GM20431 (cell line): ENCODE measurements around the gene SCRN2.

Experiments
- in situ Hi-C: fragments of 300-500 bp; cut with MseI, MboI; formaldehyde crosslinking; loops from one replicate; pipeline ENCODE4 v1.15.0; 2020; ENCODE audit warnings: low sequenced_read_pairs; ENCODE audit not compliant: unreplicated experiment

SCRN2 gene

DNA sequence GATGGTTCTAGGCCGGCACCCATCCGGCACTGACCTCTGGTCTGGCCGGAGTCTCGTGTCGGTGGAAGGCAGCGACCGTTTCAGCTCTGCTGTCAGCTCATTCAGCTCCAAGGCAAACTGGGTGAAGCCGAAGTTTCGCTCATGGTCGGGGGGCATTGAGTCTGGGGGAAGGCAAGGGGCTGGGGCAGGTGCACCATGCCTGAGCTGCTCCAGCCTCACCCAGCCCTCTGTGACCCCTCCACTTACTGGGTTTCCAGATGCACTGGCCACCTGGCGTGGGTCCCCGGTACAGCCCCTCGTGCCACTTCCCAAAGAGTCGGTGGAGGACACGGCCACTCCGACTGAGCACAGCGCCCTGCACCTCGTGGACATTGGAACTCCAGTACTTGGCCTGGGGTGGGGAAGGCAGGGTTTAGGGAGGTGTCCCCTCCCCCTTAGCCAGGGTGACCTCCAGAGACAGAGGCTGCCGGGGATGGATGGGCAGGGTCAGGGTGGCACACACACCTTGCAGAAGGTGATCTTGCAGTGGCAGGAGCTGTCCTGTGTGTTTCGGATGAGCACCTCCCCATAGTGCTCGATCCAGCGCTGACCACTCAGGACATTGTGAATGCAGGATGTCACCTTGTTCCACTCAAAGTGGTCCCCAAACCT, 32.1 kb downstream of the SCRN2 start:
- in situ Hi-C loops: no loop called here

DNA sequence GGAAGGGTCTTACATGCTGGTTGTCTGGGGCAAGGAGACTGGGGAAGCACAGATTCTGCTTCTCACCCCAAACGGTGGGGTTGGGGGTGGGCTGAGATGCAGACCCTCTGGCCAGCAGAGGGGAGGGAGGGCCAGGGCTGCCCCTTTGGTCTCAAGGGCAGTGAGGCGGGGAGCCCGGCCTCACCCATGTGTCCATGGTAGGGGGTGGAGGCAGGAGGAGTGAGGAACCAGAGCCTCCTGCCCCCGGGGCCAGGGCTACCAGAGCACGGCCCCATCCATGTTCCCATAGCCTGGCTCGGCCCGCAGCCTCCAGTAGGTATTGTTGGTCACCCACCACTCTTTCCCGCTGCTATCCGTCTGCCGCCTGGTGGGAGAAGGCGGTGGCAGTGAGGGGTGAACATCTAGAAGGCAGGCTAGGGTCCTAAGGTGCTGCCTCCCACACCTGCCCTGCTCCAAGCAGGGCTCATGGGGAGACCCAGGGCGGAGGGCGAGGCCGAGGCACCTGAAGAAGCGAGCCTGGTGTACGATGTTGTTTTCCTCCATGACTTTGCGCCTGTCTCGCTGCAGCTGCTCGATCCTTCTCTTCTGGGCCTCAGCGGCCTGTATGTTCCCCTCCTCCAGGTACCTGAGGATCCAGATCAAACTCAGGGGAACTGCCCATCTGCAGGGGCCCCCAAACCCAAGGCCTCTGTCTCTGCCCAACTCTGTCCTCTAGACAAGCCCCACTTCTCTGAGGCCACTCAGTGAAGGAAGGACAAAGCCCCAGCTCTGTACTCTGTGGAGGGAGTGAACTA, 32.8 kb downstream of the SCRN2 start:
- in situ Hi-C loops: no loop called here

DNA sequence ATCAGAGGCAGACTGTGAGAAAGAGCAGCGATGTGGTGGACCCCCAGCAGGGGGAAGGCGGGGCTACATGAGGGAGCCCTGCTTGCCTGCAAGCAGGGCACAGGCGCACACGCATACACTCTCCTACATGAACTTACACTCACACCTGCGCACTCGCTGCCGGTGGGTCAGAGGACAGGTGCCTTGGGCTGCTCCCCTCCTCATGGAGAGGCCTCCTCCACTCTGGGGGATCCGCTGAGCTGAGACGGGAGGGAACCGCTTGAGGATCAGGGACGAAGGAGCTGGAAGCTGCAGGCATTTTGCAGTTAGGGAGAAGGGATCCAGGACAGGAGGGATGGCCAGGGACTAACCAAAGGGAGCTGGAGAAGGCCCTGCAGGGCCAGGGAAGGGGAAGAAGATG, 33.7 kb downstream of the SCRN2 start:
- in situ Hi-C loops: no loop called here

DNA sequence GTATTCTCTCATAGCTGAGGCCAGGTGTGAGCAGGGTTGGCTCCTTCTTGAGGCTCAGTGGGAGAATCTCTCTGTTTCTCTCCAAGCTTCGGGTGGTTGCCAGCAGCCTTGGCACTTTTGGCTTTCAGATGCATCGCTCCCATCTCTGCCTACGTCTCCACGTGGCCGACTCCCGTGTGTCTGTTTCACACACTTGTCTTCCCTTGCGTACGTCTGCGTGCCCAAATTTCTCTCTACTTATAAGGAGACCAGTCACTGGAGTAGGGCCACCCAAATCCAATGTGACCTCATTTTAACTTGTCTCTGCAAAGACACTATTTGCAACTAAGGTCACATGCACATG, 34.2 kb downstream of the SCRN2 start:
- in situ Hi-C loops: no loop called here

DNA sequence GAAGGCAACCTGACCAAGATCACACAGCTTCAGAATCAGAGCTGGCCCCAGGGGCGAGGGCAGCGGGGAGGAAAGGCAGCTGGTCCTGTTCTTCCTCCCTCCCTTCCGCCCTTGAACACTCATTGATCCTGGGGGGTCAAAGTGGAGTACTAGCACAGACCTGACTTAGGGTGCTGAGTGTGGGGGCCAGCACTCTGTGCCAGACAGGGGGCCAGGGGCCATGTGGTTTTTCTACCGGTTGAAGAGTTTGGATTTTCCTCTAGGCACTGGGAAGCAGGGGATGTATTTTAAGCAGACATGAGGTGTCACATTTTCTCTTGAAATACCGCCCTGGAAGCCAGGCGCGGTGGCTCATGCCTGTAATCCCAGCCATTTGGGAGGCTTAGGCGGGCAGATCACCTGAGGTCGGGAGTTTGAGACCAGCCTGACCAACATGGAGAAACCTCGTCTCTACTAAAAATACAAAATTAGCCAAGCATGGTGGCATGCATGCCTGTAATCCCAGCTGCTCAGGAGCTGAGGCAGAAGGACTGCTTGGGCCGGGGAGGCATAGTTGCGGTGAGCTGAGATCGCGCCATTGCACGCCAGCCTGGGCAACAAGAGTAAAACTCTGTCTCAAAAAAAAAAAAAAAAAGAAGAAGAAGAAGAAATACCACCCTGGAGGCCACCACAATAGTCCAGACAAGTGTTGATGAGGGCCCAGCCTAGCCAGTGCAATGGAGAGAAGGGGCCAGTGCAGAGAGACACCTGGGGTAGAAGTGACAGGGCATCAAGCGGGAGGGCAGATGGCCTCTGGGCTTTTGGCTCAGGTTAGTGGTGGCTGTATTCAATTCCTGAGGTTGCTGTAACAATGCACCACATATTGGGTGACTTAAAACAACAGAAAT, 34.8 kb downstream of the SCRN2 start:
- in situ Hi-C loops: no loop called here

DNA sequence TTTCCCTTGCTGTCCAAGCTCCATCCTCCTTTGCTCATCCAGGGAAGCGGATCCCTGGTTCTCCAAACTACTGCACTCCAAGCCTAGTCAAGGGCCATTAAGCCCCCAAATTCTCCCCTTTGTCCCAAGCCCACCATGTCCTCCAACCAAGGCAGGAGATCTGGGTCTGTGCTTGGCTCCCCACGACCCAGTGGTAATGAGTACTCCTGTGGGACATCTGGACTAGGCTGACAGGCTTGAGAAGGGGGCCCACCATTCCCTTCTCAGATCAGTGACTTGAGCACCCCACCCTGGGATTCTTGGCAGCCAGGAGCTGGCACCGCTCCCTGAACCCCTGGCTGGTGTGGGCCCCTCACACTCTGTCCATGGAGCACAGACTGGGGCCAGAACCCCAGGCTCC, 36.6 kb downstream of the SCRN2 start:
- in situ Hi-C loops: no loop called here

DNA sequence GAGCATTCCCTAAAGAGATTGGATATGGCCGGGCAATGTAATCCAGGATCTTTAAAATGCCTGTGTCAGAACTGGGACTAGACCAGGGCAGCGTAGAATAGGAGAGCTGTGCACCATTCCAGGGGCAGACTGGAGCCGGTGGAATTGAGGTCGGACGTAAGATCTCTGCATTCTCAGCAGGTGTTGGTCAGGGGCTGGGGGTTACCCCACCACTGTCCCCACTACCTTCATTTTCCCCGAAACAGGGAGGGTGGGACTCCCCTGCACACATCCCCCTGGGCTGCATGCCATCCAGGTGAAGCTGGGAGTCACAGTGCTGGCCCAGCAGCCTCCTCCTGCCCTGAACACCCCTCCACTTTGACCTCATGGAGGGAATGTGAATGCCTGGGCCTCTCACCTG, 37.3 kb downstream of the SCRN2 start:
- in situ Hi-C loops: no loop called here

DNA sequence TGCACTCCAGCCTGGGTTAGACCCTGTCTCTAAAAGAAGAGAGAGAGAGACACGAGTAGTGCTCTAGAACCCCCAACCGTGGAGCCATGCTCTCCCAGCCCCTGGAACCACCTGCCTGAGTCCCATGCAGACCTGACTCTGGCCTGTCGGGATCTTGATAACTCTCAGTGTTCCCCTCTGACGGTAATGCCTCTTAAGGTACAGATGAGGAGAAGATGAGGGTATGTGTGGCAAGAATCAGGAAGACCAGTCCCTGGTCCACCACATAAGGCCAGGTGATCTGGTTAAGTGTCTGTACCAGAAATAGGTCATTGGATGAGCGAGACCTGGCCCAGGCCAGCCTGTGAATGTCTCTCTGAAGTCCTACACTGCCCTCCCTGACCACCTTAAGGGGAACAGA, 37.9 kb downstream of the SCRN2 start:
- in situ Hi-C loops: no loop called here

DNA sequence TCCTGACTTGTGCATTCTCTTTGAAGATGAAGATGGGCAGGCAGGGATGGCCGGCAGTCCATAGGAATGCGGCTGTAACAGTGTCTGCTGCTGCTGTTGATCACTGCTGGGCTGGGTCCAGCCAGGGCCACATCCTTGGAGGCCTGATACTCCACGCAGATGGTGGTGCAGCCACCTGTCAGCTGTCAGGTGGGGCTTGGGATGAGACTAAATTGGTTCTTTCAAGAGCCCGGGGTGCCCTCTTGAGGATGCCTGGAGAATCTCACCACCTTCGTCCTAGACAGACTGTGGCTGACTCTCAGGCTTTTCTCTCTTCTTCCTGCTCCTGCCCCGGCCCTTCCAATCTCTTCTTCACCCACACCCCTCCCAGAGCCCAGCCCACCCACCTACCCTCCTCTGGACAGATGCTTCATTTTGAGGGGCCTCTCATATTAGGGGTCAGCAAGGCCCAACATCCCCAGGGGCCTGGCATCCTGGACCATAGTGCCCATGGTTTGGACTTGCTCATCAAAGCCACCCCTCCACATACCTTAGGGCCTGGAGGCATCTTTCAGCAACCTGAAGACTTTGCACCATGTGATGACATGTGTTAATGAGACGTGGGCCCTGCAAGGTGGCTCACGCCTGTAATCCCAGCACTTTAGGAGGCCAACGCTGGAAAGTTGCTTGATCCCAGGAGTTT, 38.6 kb downstream of the SCRN2 start:
- in situ Hi-C loops: no loop called here

DNA sequence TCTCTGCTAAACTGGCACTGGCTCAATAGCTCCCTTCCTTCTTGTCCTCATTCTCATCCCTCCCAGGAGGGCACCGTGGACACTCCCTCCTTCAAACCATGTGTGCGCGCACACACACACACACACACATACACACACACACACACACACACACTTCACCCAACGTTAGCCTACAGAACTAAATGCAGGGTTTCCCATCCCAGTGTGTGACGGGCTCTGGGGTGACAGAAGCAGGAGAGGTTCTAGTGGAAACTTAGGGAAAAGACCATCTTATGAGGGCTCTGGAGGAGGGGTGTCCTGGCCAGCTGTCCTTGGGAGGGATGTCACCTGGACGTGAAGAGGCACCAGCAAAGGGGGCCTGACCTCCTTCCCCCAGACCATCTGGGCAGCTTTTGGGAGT, 39.2 kb downstream of the SCRN2 start:
- in situ Hi-C loops: no loop called here

DNA sequence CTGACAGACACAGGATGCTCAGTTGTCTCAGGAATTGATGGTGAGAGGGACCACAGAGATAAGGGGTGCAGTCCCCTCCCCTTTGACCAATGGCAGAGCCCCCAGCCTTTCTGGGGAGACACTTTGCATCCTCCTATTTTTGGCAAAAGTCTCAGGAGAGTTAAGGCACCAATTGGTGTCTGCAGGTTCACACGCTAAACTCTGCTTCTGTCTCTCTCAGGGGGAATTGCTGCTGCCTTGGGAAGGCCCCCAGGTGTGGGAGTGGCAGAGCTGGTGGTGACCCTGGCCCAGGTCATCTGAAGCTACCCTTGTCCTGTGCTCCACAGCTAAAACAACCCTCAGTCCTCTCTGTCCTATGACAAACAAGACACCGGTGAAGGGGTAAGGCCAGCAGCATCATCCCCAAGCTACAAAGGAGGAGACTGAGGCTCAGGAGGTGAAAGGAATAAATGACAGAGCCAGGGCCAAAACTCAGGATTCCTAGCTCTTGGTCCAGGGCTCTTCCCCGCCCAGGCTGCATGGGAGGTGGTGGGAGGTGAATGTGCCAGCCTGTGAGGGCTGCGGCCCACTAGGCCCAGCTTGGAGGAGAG, 39.8 kb downstream of the SCRN2 start:
- in situ Hi-C loops: no loop called here

DNA sequence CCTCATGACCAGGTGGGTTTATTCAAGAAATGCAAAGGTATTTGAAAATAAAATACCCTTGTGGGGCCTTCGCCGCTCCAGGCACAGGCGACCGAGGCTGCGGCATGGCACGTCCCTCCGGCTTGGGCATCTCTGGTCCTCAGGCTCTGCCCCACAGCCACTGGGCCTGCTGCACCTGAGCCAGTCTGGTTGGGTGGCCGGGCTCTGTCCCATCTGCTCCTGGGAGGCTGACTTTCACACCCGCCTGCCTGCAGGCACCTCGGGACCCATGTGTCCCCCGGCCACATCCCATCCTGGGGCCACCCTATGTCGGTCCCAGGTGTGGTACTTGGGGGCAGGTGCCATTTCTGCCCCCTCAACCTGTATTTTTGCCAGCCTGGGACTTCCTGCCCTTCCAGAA, 40.4 kb downstream of the SCRN2 start:
- in situ Hi-C loops: no loop called here

DNA sequence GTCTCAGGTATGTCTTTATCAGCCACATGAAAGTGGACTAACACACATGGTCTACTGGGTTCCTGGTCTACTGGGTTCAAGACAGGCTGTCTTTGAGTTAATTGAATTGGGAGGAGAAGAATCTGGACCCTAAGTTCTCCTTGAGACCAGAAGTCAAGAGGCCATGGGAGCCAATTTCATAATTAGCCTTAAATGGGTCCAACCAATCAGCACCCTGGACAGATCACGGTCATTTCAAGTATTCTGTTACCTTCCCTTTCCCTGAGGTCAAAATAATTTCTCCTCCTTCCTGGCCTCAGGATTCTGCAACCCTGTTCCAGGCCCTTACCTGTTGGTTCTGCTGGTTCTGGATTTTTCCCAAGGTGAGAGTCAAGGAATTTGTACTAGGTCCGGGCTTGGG, 43.3 kb downstream of the SCRN2 start:
- in situ Hi-C loops: no loop called here

DNA sequence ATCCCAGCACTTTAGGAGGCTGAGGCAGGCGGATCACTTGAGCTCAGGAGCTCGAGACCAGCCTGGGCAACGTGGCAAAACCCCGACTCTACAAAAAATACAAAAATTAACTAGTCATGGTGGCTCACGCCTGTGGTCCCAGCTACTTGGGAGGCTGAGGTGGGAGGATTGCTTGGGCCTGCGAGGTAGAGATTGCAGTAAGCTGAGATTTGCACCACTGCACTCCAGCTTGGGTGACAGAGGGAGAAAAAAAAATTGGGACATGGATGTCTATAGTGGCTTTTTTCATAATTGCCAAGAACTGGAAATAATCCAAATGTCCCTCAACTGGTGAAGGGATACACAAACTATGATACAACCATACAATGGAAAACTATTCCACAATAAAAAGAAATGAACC, 48.1 kb downstream of the SCRN2 start:
- in situ Hi-C loops: no loop called here

DNA sequence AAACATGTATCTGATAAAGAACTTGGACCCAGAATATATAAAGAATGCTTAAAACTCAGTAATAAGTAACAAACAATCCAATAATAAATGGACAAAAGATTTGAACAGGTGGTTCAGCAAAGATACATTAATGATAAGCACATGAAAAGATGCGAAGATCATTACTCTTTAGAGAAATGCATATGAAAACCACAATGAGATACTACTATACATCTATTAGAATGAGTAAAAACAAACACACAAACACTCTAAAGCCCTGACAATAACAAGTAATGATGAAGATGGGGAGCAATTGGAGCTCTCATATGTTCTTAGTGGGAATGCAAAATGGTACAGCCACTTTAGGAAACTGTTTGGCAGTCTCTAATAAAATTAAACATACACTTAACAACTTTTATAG, 48.6 kb downstream of the SCRN2 start:
- in situ Hi-C loops: no loop called here

DNA sequence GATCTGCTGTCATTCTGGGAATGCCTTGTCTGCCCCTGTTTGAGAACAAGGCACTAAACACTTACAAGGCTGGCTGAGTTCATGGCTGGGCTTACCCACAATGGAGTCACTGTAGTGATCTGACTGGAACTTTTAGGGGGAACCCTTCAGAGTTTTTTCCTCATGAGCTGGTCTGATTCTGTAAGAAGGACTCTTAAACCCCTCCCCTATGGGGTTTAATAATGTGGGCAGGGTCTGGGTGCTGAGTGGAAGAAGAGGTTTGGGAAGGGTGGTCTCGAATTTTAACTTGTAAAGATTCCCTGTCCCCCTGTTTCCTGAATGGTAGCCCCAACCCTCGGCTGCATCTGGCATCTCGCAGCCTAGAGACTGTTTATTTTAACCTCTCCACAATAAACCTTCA, 50.0 kb downstream of the SCRN2 start:
- in situ Hi-C loops: no loop called here

DNA sequence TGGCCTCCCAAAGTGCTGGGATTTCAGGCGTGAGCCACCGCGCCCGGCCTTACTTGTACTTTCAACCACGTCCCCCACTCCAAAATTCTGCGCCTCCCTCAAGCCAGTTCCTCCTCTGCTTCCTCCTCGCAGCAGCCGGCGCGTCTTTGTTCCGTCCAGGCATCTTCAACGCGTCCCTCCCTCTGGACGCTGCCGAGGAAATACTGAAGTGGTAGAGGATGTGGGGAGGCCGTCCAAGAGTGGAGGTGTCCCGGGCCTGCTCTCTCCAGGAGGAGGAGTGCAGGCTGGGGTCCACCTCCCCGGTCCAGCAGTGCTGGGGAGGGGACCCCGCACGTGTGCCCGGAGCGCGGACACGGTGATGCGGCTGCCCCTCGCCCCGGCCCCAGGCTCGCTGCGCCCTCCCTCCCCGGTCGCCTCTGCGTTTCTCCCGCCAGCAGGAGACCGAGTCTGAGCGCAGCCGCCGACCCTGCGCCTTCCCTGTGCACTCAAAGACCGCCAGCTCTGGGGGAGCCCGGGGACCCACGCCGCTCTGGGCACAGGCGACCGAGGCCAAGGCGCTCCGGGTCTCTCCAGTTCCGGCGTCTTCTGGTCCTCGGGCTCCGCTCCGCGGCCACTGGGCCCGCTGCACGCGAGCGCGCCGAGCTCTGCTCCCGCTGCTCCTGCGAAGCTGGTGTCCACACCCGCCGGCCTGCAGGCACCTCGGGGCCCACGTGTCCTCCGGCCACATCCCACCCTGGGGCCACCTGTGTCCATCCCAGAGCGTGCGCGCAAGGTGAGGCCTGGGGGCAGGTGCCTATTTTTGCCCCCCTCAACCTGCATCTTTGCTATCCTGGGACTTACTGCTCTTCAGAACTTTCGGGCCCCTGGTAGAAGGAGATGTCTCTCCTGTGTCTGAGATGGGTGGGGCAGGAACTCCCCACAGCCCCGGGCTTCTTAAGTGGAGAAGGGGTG, 51.2 kb downstream of the SCRN2 start:
- in situ Hi-C loops: no loop called here
